Lower leg skin (tissue), 3 donors: ENCODE measurements around the gene SLC35F3.

Experiments
- CTCF ChIP-seq, 3 donors: fragments of 450-650 bp; IDR thresholded peaks; one replicate each; pipeline ENCODE4 v1.5.1; 2016; ENCODE audit warnings: antibody characterized with exemption in 3 of 3, mild to moderate bottlenecking in 3 of 3, moderate library complexity in 2 of 3
- POLR2A ChIP-seq, 2 donors: fragments of 450-650 bp; IDR thresholded peaks; one replicate each; pipeline ENCODE4 v1.6.1; 2016 to 2017; ENCODE audit warnings: antibody characterized with exemption in 2 of 2, mild to moderate bottlenecking in 1 of 2, moderate library complexity in 1 of 2

GRCh38 chr1:234277161-234277868 lies 372.8 kb downstream of the SLC35F3 start:
- no peak for TF ChIP-seq CTCF (IDR thresholded peaks at IDR 0.05)
- no peak for TF ChIP-seq POLR2A (IDR thresholded peaks at IDR 0.05)
